ENCODE results near the gene CAPN2.
A peak's percentile ranks its signal among the peaks of the same experiment; 100 is the strongest.
"Not testable (repeated sequence)": the region's sequence is repeated elsewhere in the genome, so short reads cannot be mapped to it uniquely, and the experiment has no call there.

Gene CAPN2

GRCh38 chr1:223733898-223734852 is 21.8 kb downstream of the CAPN2 start:
- no peaks in the 10 kb centered on the region for H3K27me3 ChIP-seq (ENCODE audit: low read depth, low read length)
- H3K4me1 ChIP-seq (ENCODE audit: control insufficient read depth in 1 of 2, insufficient read depth in 2 of 2, low read length in 2 of 2) = peaks cover 28 to 55% of the 10 kb centered on the region in 2 donors
- no peak overlapping the region for H3K4me3 ChIP-seq (ENCODE audit: low read depth in 1 of 2, low read length in 2 of 2)
- no peaks in the 10 kb centered on the region for H3K36me3 ChIP-seq (ENCODE audit: control insufficient read depth in 1 of 2, insufficient read depth in 2 of 2, low read length in 2 of 2)
- peak overlapping the region; percentile 65 for H3K27ac ChIP-seq (ENCODE audit: low read length)
- no peaks in the 10 kb centered on the region for H3K9me3 ChIP-seq (ENCODE audit: control insufficient read depth in 1 of 2, low read length in 2 of 2)

GRCh38 chr1:223736638-223737037 is 24.3 kb downstream of the CAPN2 start:
- not testable (repeated sequence) for H3K27me3 ChIP-seq (ENCODE audit: low read depth, low read length); H3K36me3 ChIP-seq (ENCODE audit: control insufficient read depth in 1 of 2, insufficient read depth in 2 of 2, low read length in 2 of 2); H3K9me3 ChIP-seq (ENCODE audit: control insufficient read depth in 1 of 2, low read length in 2 of 2); H3K4me3 ChIP-seq (ENCODE audit: low read depth in 1 of 2, low read length in 2 of 2); H3K27ac ChIP-seq (ENCODE audit: low read length)
- H3K4me1 ChIP-seq (ENCODE audit: control insufficient read depth in 1 of 2, insufficient read depth in 2 of 2, low read length in 2 of 2) = peaks cover 23 to 49% of the 10 kb centered on the region in 2 donors

- Histone ChIP-seq H3K4me1 (ENCODE audit: control insufficient read depth in 1 of 2, insufficient read depth in 2 of 2, low read length in 2 of 2) (peaks cover 23 to 43% of the 10 kb centered on the region in 2 donors), H3K27ac (ENCODE audit: low read length) (no peak overlapping the region), H3K36me3 (ENCODE audit: control insufficient read depth in 1 of 2, insufficient read depth in 2 of 2, low read length in 2 of 2) (no peaks in the 10 kb centered on the region), H3K4me3 (ENCODE audit: low read depth in 1 of 2, low read length in 2 of 2) (no peak overlapping the region), H3K9me3 (ENCODE audit: control insufficient read depth in 1 of 2, low read length in 2 of 2) (no peaks in the 10 kb centered on the region), H3K27me3 (ENCODE audit: low read depth, low read length) (no peaks in the 10 kb centered on the region)
These were observed 25.0 kb downstream of the CAPN2 start for GRCh38 chr1:223737342-223737741.

GRCh38 chr1:223738465-223739365 is 26.4 kb downstream of the CAPN2 start:
- Histone ChIP-seq H3K36me3 (ENCODE audit: control insufficient read depth in 1 of 2, insufficient read depth in 2 of 2, low read length in 2 of 2) (no peaks in the 10 kb centered on the region), H3K27ac (ENCODE audit: low read length) (peak overlapping the region; percentile 61), H3K4me1 (ENCODE audit: control insufficient read depth in 1 of 2, insufficient read depth in 2 of 2, low read length in 2 of 2) (peaks cover 14 to 30% of the 10 kb centered on the region in 2 donors), H3K9me3 (ENCODE audit: control insufficient read depth in 1 of 2, low read length in 2 of 2) (no peaks in the 10 kb centered on the region), H3K4me3 (ENCODE audit: low read depth in 1 of 2, low read length in 2 of 2) (no peak overlapping the region), H3K27me3 (ENCODE audit: low read depth, low read length) (no peaks in the 10 kb centered on the region)

GRCh38 chr1:223739366-223740037 is 27.2 kb downstream of the CAPN2 start:
- peaks cover 11 to 22% of the 10 kb centered on the region in 2 donors for H3K4me1 ChIP-seq (ENCODE audit: control insufficient read depth in 1 of 2, insufficient read depth in 2 of 2, low read length in 2 of 2)
- H3K27me3 ChIP-seq (ENCODE audit: low read depth, low read length) = no peaks in the 10 kb centered on the region
- no peak overlapping the region for H3K4me3 ChIP-seq (ENCODE audit: low read depth in 1 of 2, low read length in 2 of 2)
- peak overlapping the region; percentile 74 for H3K27ac ChIP-seq (ENCODE audit: low read length)
- no peaks in the 10 kb centered on the region for H3K9me3 ChIP-seq (ENCODE audit: control insufficient read depth in 1 of 2, low read length in 2 of 2)
- H3K36me3 ChIP-seq (ENCODE audit: control insufficient read depth in 1 of 2, insufficient read depth in 2 of 2, low read length in 2 of 2) = peaks cover 0 to 6% of the 10 kb centered on the region in 2 donors

DNA sequence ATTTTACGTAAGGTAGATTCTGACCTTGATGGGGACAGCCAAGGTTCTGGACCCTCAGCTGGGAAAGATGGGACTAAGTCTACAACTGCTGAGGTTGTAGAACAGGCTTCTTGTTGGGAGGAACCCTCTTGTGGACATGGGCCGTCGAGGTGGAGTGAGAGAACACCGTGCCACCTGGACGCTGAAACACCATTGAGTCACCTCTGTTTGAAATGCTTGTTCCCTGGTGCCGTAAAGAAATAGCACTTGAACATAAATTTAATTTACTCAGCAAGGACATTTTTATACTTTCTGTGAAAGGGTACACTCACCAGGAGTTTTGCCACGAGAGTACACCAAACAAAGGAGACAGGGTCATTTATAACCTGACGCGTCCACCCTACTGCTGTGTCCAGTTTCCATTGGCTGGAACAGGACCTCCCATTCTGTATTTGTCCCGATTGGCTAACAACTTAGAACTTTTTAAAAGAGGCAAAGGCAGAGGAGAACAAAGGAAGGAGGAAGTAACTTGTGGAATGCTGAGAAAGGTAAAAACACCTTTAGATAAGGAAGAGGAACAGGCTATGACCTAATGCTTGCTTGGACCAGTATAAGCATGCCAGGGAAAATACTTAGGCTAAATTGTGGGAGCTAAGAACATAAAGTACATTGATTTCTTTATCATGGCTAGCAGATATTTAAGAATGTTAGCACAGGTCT is 27.8 kb downstream of the CAPN2 start:
- H3K27ac ChIP-seq (ENCODE audit: low read length) = peak overlapping the region; percentile 74
- not testable (repeated sequence) for H3K36me3 ChIP-seq (ENCODE audit: control insufficient read depth in 1 of 2, insufficient read depth in 2 of 2, low read length in 2 of 2); H3K27me3 ChIP-seq (ENCODE audit: low read depth, low read length); H3K4me3 ChIP-seq (ENCODE audit: low read depth in 1 of 2, low read length in 2 of 2); H3K9me3 ChIP-seq (ENCODE audit: control insufficient read depth in 1 of 2, low read length in 2 of 2)
- H3K4me1 ChIP-seq (ENCODE audit: control insufficient read depth in 1 of 2, insufficient read depth in 2 of 2, low read length in 2 of 2) = peaks cover 11 to 22% of the 10 kb centered on the region in 2 donors

GRCh38 chr1:223741861-223742260 is 29.5 kb downstream of the CAPN2 start:
- peaks cover 11 to 22% of the 10 kb centered on the region in 2 donors for H3K4me1 ChIP-seq (ENCODE audit: control insufficient read depth in 1 of 2, insufficient read depth in 2 of 2, low read length in 2 of 2)
- no peaks in the 10 kb centered on the region for H3K9me3 ChIP-seq (ENCODE audit: control insufficient read depth in 1 of 2, low read length in 2 of 2)
- peaks cover 15 to 18% of the 10 kb centered on the region in 2 donors for H3K36me3 ChIP-seq (ENCODE audit: control insufficient read depth in 1 of 2, insufficient read depth in 2 of 2, low read length in 2 of 2)
- H3K27ac ChIP-seq (ENCODE audit: low read length) = no peak overlapping the region
- H3K27me3 ChIP-seq (ENCODE audit: low read depth, low read length) = no peaks in the 10 kb centered on the region
- no peak overlapping the region for H3K4me3 ChIP-seq (ENCODE audit: low read depth in 1 of 2, low read length in 2 of 2)

DNA sequence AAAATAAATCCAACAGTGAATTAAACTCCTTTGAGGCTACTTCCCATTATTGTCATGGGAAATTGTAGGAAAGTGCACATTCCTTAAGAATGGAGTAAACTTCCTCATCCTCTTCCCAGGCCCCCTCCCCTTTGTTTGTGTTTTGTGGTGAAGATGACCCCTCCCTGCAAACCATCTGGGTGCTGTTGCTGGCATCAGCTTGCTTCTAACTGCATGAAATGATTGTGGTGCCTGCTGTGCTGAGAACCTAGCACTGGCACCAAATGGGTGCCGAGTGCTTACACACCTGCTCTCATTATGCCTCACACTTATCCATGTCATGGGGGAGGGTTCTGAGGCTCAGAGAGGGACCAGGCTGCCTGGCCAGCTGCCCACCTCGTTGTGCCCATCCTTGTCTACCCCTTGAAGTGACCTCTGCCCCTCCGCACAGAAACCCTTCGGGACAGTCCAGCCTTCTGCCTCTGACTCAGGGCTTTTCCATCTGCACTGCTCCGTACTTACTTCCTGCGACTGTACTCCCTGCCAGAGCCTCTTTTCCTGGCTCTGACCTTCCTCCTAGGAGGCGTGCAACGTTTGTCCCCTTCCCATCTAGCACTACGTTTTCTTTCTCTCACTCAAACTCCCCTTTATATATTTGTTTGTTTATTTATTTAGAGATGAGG is 30.6 kb downstream of the CAPN2 start:
- Histone ChIP-seq H3K9me3 (ENCODE audit: control insufficient read depth in 1 of 2, low read length in 2 of 2) (no peaks in the 10 kb centered on the region), H3K36me3 (ENCODE audit: control insufficient read depth in 1 of 2, insufficient read depth in 2 of 2, low read length in 2 of 2) (peaks cover 24 to 28% of the 10 kb centered on the region in 2 donors), H3K4me3 (ENCODE audit: low read depth in 1 of 2, low read length in 2 of 2) (no peak overlapping the region), H3K27me3 (ENCODE audit: low read depth, low read length) (no peaks in the 10 kb centered on the region), H3K27ac (ENCODE audit: low read length) (no peak overlapping the region), H3K4me1 (ENCODE audit: control insufficient read depth in 1 of 2, insufficient read depth in 2 of 2, low read length in 2 of 2) (peaks cover 16 to 24% of the 10 kb centered on the region in 2 donors)

DNA sequence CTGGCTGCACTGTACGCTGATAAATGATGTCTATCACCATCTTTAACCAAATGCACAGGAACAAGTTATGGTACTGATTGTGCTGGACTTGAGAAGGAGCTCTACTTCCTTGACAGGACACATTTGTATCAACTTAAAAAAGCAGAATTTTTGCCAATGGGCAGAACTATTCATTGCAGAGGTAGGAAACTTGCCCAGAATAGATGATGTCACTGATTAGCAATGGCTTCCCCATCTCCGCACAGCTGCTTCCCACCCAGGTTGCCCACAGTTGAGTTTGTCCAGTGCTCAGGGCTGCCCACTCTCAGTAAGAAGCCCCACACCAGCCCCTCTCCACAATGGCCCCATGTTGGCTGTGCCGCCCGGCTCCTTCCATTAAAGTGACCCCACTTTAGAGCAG is 33.4 kb downstream of the CAPN2 start:
- Histone ChIP-seq H3K4me1 (ENCODE audit: control insufficient read depth in 1 of 2, insufficient read depth in 2 of 2, low read length in 2 of 2) (peaks cover 10 to 13% of the 10 kb centered on the region in 2 donors), H3K9me3 (ENCODE audit: control insufficient read depth in 1 of 2, low read length in 2 of 2) (no peaks in the 10 kb centered on the region), H3K27me3 (ENCODE audit: low read depth, low read length) (no peaks in the 10 kb centered on the region), H3K4me3 (ENCODE audit: low read depth in 1 of 2, low read length in 2 of 2) (no peak overlapping the region), H3K36me3 (ENCODE audit: control insufficient read depth in 1 of 2, insufficient read depth in 2 of 2, low read length in 2 of 2) (peaks cover 31 to 32% of the 10 kb centered on the region in 2 donors), H3K27ac (ENCODE audit: low read length) (no peak overlapping the region)

DNA sequence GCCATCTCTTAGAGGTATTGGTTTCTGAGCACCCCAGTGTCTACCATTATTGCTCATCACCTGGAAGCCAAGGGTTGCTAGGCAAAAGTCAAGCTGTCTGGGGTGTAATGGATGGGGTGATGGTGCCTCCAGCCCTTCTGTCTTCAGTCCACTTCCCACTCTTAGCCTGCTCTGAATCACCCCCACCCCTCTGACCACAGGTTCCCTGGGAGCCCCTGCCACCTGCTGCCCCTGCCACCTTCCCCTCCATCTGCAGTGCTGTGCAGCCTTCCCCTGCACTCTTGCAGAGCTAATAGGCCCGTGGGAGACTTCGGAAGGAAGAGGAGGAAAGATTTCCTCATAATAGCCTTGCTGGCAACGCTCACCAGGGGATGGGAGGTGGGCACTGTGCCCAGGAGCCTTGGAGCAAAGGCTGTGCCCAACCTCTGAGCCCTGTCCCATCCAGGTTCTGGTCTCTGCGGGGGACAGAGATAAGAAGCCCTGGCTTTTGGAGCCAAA is 35.5 kb downstream of the CAPN2 start:
- peak overlapping the region in 1 of 2 donors; percentile 51 for H3K4me3 ChIP-seq (ENCODE audit: low read depth in 1 of 2, low read length in 2 of 2)

More for the DNA sequence above, 35.5 kb downstream of the CAPN2 start:
- H3K36me3 ChIP-seq (ENCODE audit: control insufficient read depth in 1 of 2, insufficient read depth in 2 of 2, low read length in 2 of 2) = peaks cover 52 to 53% of the 10 kb centered on the region in 2 donors
- H3K27me3 ChIP-seq (ENCODE audit: low read depth, low read length) = no peaks in the 10 kb centered on the region
- H3K27ac ChIP-seq (ENCODE audit: low read length) = peak overlapping the region; percentile 10
- H3K4me1 ChIP-seq (ENCODE audit: control insufficient read depth in 1 of 2, insufficient read depth in 2 of 2, low read length in 2 of 2) = peaks cover 10 to 13% of the 10 kb centered on the region in 2 donors
- no peaks in the 10 kb centered on the region for H3K9me3 ChIP-seq (ENCODE audit: control insufficient read depth in 1 of 2, low read length in 2 of 2)

All from muscle layer of duodenum (tissue), 2 donors.